Prostate gland (tissue), 2 donors: ENCODE data around the gene TTC22.

Source experiments
- POLR2A ChIP-seq: fragments of 450-650 bp; IDR thresholded peaks from one replicate; pipeline ENCODE4 v1.6.1; 2016; ENCODE audit warnings: antibody characterized with exemption, mild to moderate bottlenecking
- TF ChIP-seq, protein P1 (sequence below), 4 experiments: fragments of 200-600 bp in 2 of 4; fragments of 450-650 bp in 2 of 4; sonication (generic) in 2 of 4; IDR thresholded peaks; 1 replicate in 3 of 4; 2 replicates in 1 of 4; pipeline ENCODE4 v1.5.1; 2016 to 2019; ENCODE audit warnings: antibody characterized with exemption in 4 of 4, mild to moderate bottlenecking in 2 of 4, moderate library complexity in 2 of 4

DNA sequence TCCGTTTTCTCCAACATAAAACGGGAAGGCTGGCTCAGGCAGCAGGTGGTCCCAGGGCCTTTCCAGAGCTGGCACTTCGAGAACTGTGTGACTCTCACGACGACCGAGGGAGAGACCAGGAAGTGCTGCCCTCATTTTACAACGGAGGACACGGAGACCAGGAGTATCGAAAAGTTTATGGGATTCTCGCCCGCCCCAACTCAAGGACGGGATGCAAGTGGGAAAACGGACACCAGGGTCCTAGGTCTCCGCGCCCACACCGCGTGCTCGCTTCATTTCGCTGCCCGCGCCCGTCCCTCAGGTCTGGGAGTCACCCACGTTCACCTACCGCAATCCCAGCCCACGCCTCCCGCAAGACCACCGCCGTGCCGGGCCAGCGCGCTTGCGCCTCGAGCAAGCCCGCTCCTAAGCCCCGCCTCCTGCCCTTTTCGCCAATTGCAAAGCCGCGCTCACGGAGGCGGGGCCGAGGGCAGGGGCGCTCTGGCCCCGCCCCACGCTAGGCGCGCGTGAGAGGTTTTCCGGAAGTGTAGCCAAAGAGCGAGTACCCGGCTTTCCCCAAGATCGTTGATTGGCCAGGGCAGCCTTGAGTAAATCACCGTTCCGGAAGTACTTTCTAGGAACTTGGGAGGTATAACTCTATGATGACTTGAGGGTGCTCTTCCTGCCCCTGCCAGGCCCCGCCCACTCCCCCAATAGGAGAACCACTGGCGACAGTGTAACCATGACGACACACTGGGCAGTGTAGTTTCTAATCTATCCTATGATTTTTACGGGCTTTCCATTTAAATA, 36.8 kb downstream of the TTC22 start, which contains the start of gene PARS2:
- TF ChIP-seq POLR2A: peak; percentile 76
- TF ChIP-seq, protein P1, sequence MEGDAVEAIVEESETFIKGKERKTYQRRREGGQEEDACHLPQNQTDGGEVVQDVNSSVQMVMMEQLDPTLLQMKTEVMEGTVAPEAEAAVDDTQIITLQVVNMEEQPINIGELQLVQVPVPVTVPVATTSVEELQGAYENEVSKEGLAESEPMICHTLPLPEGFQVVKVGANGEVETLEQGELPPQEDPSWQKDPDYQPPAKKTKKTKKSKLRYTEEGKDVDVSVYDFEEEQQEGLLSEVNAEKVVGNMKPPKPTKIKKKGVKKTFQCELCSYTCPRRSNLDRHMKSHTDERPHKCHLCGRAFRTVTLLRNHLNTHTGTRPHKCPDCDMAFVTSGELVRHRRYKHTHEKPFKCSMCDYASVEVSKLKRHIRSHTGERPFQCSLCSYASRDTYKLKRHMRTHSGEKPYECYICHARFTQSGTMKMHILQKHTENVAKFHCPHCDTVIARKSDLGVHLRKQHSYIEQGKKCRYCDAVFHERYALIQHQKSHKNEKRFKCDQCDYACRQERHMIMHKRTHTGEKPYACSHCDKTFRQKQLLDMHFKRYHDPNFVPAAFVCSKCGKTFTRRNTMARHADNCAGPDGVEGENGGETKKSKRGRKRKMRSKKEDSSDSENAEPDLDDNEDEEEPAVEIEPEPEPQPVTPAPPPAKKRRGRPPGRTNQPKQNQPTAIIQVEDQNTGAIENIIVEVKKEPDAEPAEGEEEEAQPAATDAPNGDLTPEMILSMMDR (IDR thresholded peaks at IDR 0.05): no peak
